Activated T-cell treated with anti-CD3 and anti-CD28 coated beads for 1 hour (primary cell): Measurements from ENCODE around the gene FAM180B.
"Not testable (repeated sequence)": the region's sequence is repeated elsewhere in the genome, so short reads cannot be mapped to it uniquely, and the experiment has no call there.

ENCODE experiments used
- DNase-seq: peaks from one replicate; pipeline ENCODE4 v3.0.0-alpha.2; 2020; ENCODE audit warnings: low read depth

Gene FAM180B

GRCh38 chr11:47586098-47586855 is at the start of gene FAM180B:
TSS of gene FAM180B (plus strand) at chr11:47586678. CDS start at chr11:47586769, 91 bp downstream.
- no peak for DNase-seq

GRCh38 chr11:47536915-47537314 is 49.6 kb upstream of the FAM180B start:
- no peak for DNase-seq

GRCh38 chr11:47538741-47539565 is 47.5 kb upstream of the FAM180B start:
- no peak for DNase-seq

GRCh38 chr11:47539681-47540039 is 46.8 kb upstream of the FAM180B start:
- DNase-seq: no peak

GRCh38 chr11:47541070-47541469 is 45.4 kb upstream of the FAM180B start:
- no peak for DNase-seq

- no peak for DNase-seq
Observed at GRCh38 chr11:47545298-47545697, 41.2 kb upstream of the FAM180B start.

GRCh38 chr11:47546274-47546673 is 40.2 kb upstream of the FAM180B start:
- not testable (repeated sequence) for DNase-seq

- no peak for DNase-seq
Observed at GRCh38 chr11:47550288-47551047, 36.0 kb upstream of the FAM180B start.

GRCh38 chr11:47551086-47551485 is 35.4 kb upstream of the FAM180B start:
- DNase-seq: no peak

GRCh38 chr11:47552056-47552565 is 34.4 kb upstream of the FAM180B start:
- no peak for DNase-seq

- peak; percentile 86 for DNase-seq
Observed at GRCh38 chr11:47552566-47553405, 33.7 kb upstream of the FAM180B start, which contains the start of gene CELF1. TSS of gene CELF1 (minus strand) at chr11:47553132. CDS start at chr11:47499523, 53,609 bp downstream.

GRCh38 chr11:47553406-47553743 is 33.1 kb upstream of the FAM180B start:
- no peak for DNase-seq

GRCh38 chr11:47557004-47557403 is 29.5 kb upstream of the FAM180B start:
- DNase-seq: not testable (repeated sequence)

GRCh38 chr11:47558695-47559094 is 27.8 kb upstream of the FAM180B start:
- no peak for DNase-seq

- no peak for DNase-seq
Observed at GRCh38 chr11:47560426-47560825, 26.1 kb upstream of the FAM180B start.

- DNase-seq: not testable (repeated sequence)
Observed at GRCh38 chr11:47562393-47562792, 24.1 kb upstream of the FAM180B start.

GRCh38 chr11:47564366-47564765 is 22.1 kb upstream of the FAM180B start:
- DNase-seq: not testable (repeated sequence)

- DNase-seq: no peak
Observed at GRCh38 chr11:47564933-47565339, 21.5 kb upstream of the FAM180B start.

- peak; percentile 49 for DNase-seq
Observed at GRCh38 chr11:47565340-47566148, 20.9 kb upstream of the FAM180B start, which contains the start of gene PTPMT1. TSS of gene PTPMT1 (plus strand) at chr11:47565599. CDS start at chr11:47565623, 24 bp downstream.

GRCh38 chr11:47566149-47566698 is 20.3 kb upstream of the FAM180B start:
- no peak for DNase-seq
